Osteoblast (primary cell): Measurements from ENCODE around the gene ELAVL3. TPM values are rescaled to one million over a fixed set of nuclear protein-coding genes. Genes with fewer than 3 reads are reported as not detected.

Experiments used
- DNase-seq: peaks from one replicate; pipeline ENCODE4 v3.0.0; 2011; ENCODE audit warnings: low spot score, mixed read lengths; ENCODE audit not compliant: insufficient read length; ENCODE audit errors: missing footprints
- H2AFZ ChIP-seq: 2 replicates; pipeline ENCODE4 v1.6.0; 2011; ENCODE audit warnings: mild to moderate bottlenecking, low read length
- H3K27ac ChIP-seq: 2 replicates; pipeline ENCODE4 v1.5.1; 2011; ENCODE audit warnings: mild to moderate bottlenecking, low read depth, low read length, moderate library complexity
- H3K27me3 ChIP-seq: 2 replicates; pipeline ENCODE4 v1.6.0; 2012; ENCODE audit warnings: mild to moderate bottlenecking, control low read depth, inconsistent platforms, low read length, moderate library complexity; ENCODE audit not compliant: insufficient read depth
- H3K36me3 ChIP-seq: 2 replicates; pipeline ENCODE4 v1.5.1; 2011; ENCODE audit warnings: mild to moderate bottlenecking, low read length, control low read depth, moderate library complexity; ENCODE audit not compliant: insufficient read depth
- H3K4me1 ChIP-seq: 2 replicates; pipeline ENCODE4 v1.5.1; 2011; ENCODE audit warnings: mild to moderate bottlenecking, low read length, control low read depth, moderate library complexity; ENCODE audit not compliant: insufficient read depth
- H3K4me2 ChIP-seq: 2 replicates; pipeline ENCODE4 v1.6.0; 2011; ENCODE audit warnings: mild to moderate bottlenecking, low read length; ENCODE audit not compliant: insufficient read depth
- H3K4me3 ChIP-seq: fragments of 200-600 bp; sonication (generic); 3 replicates; pipeline ENCODE4 v1.5.1; 2012; ENCODE audit warnings: mild to moderate bottlenecking, low read length, inconsistent platforms; ENCODE audit not compliant: insufficient read depth
- H3K79me2 ChIP-seq: 2 replicates; pipeline ENCODE4 v1.6.0; 2012; ENCODE audit warnings: mild to moderate bottlenecking, low read length, control low read depth, inconsistent platforms; ENCODE audit not compliant: insufficient read depth
- H3K9me3 ChIP-seq: 2 replicates; pipeline ENCODE4 v1.5.1; 2011; ENCODE audit warnings: low read depth, low read length, control low read depth
- H4K20me1 ChIP-seq: 2 replicates; pipeline ENCODE4 v1.6.0; 2012; ENCODE audit warnings: mild to moderate bottlenecking, low read length, control low read depth; ENCODE audit not compliant: insufficient read depth
- CTCF ChIP-seq: IDR thresholded peaks from 2 replicates; pipeline ENCODE4 v1.5.1; 2011; ENCODE audit warnings: mild to moderate bottlenecking, low read depth, low read length, moderate library complexity; ENCODE audit errors: extremely low read depth
- total RNA-seq: library from RNA; depleted of rRNA; stranded (reverse); fragments of >200 nt; gene quantifications from 2 replicates; pipeline ENCODE4 v1.2.3, GENCODE V29; 2012

Gene ELAVL3
- total RNA-seq, 1 donor, result 0.72 TPM

GRCh38 chr19:11444059-11444458, 36.8 kb downstream of the ELAVL3 start:
- Histone ChIP-seq H3K4me1 (no peaks in the 10 kb centered on the region), H4K20me1 (no peaks in the 10 kb centered on the region), H3K9me3 (no peaks in the 10 kb centered on the region), H3K27me3 (no peaks in the 10 kb centered on the region), H3K4me3 (no peak overlapping the region), H3K79me2 (no peaks in the 10 kb centered on the region), H3K4me2 (no peak overlapping the region), H2AFZ (no peak overlapping the region), H3K36me3 (peaks cover 40% of the 10 kb centered on the region), H3K27ac (no peak overlapping the region)
- peak; percentile 82 for DNase-seq
- TF ChIP-seq CTCF, result no peak

DNA sequence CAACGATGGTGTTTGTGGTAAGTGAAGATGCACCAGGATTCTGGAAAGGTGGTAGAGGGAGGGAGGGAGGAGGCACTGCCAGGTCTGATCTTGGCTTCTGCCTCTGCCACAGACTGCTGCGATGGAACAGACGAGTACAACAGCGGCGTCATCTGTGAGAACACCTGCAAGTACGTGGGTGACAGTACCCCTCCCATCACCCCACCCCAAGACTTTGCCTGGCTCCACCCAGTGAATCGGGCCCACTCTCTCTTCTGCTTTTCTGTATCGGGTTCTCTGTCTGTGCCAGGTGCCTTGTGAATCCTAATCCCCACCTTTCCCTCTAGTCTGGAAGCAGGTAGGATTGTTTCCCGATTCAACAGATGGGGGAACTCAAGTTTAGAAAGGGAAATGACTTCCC, 42.9 kb downstream of the ELAVL3 start:
- Histone ChIP-seq H3K79me2 (peaks cover 23% of the 10 kb centered on the region), H3K9me3 (no peaks in the 10 kb centered on the region), H3K4me3 (no peak overlapping the region), H4K20me1 (peaks cover 8% of the 10 kb centered on the region), H3K4me1 (peaks cover 13% of the 10 kb centered on the region), H3K36me3 (peaks cover 45% of the 10 kb centered on the region), H3K27ac (no peak overlapping the region), H2AFZ (no peak overlapping the region), H3K4me2 (no peak overlapping the region), H3K27me3 (no peaks in the 10 kb centered on the region)
- TF ChIP-seq CTCF, result no peak
- DNase-seq, result no peak

DNA sequence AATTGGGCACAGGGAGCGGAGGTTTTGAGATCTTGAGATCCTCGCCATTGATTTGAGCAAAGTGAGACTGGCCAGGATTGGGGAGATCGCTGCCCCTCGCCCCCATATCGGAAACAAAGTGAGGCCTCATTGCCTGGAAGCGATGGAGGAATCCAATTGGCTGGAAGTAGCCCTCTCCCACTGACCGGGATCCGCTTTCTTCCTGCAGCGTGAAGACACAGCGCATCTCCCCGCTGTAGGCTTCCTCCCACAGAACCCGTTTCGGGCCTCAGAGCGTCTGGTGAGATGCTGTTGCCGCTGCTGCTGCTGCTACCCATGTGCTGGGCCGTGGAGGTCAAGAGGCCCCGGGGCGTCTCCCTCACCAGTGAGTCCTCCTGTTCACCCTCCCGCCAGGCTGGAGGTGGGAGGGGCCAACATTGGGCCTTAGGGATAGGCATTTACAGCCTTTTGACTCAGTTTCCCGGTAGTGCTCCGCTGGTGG, 45.0 kb downstream of the ELAVL3 start:
- Histone ChIP-seq H3K4me2 (peak overlapping the region; percentile 92), H3K9me3 (no peaks in the 10 kb centered on the region), H2AFZ (peak overlapping the region; percentile 99), H3K4me3 (peak overlapping the region; percentile 100), H3K27ac (peak overlapping the region; percentile 67), H4K20me1 (peaks cover 8% of the 10 kb centered on the region), H3K79me2 (peaks cover 23% of the 10 kb centered on the region), H3K4me1 (peaks cover 13% of the 10 kb centered on the region), H3K27me3 (no peaks in the 10 kb centered on the region), H3K36me3 (peaks cover 30% of the 10 kb centered on the region)
- no peak for TF ChIP-seq CTCF
- peak; percentile 82 for DNase-seq

- H3K27ac ChIP-seq, result peak within 1 kb of the TSS; percentile 67
- H3K27me3 ChIP-seq, result no peaks in the 10 kb centered on the region
- H3K4me1 ChIP-seq, result peaks cover 13% of the 10 kb centered on the region
- H2AFZ ChIP-seq, result peak within 1 kb of the TSS; percentile 99
- peaks cover 8% of the 10 kb centered on the region for H4K20me1 ChIP-seq
- H3K79me2 ChIP-seq, result peaks cover 23% of the 10 kb centered on the region
- H3K4me3 ChIP-seq, result peak within 1 kb of the TSS; percentile 100
- peaks cover 25% of the 10 kb centered on the region for H3K36me3 ChIP-seq
- H3K9me3 ChIP-seq, result no peaks in the 10 kb centered on the region
- H3K4me2 ChIP-seq, result peak within 1 kb of the TSS; percentile 92
- DNase-seq, result peak; percentile 99
- peak; percentile 86 for TF ChIP-seq CTCF
Measured at GRCh38 chr19:11435057-11435832, 45.6 kb downstream of the ELAVL3 start, which contains the start of the genes ODAD3 and PRKCSH. TSS of gene ODAD3 (minus strand) at chr19:11435121. CDS start at chr19:11435016, 105 bp downstream. TSS of gene PRKCSH (plus strand) at chr19:11435635. CDS start at chr19:11436118, 483 bp downstream.
